SU-DHL-6 (cell line): Measurements from ENCODE around the gene AATK.

Source experiments
- CTCF ChIP-seq: fragments of 200-600 bp; sonication (generic); IDR thresholded peaks from one replicate; pipeline ENCODE4 v1.5.1; 2017; ENCODE audit warnings: antibody characterized with exemption, mild to moderate bottlenecking, low read length, moderate library complexity; ENCODE audit not compliant: insufficient read depth, poor library complexity, severe bottlenecking
- EZH2phosphoT487 ChIP-seq: fragments of 200-600 bp; sonication (generic), shearing (Covaris generic); conservative IDR thresholded peaks from 2 replicates; pipeline ENCODE4 v1.6.1; 2018; ENCODE audit warnings: mild to moderate bottlenecking, antibody characterized with exemption, low read length, moderate library complexity, mixed read lengths

- TF ChIP-seq CTCF (no peak), EZH2phosphoT487 (no peak)
These were observed 69.3 kb downstream of the AATK start for GRCh38 chr17:81096741-81097133.
